NB4 (cell line): ENCODE data around the gene MYOF.

ENCODE experiments used
- DNase-seq: peaks from one replicate; pipeline ENCODE4 v3.0.0; 2010; ENCODE audit warnings: low read depth
- H3K4me3 ChIP-seq: one replicate; pipeline ENCODE4 v1.5.1; 2011; ENCODE audit warnings: mild to moderate bottlenecking, low read depth, low read length, moderate library complexity
- CTCF ChIP-seq: IDR thresholded peaks from one replicate; pipeline ENCODE4 v1.5.1; 2012; ENCODE audit warnings: low read depth, low read length
- MAX ChIP-seq: IDR thresholded peaks from 2 replicates; pipeline ENCODE4 v1.6.1; 2011; ENCODE audit warnings: low read depth, low read length
- MYC ChIP-seq: IDR thresholded peaks from 2 replicates; pipeline ENCODE4 v1.6.1; 2011; ENCODE audit warnings: low read depth, low read length
- POLR2A ChIP-seq: IDR thresholded peaks from 2 replicates; pipeline ENCODE4 v1.6.1; 2011; ENCODE audit warnings: mild to moderate bottlenecking; ENCODE audit not compliant: insufficient read length; ENCODE audit errors: extremely low read depth

The MYOF gene

GRCh38 chr10:93417921-93418320 lies 64.2 kb downstream of the MYOF start:
- DNase-seq, result no peak
- no peak overlapping the region for H3K4me3 ChIP-seq
- TF ChIP-seq MYC, result no peak
- no peak for TF ChIP-seq CTCF
- TF ChIP-seq POLR2A, result no peak
- no peak for TF ChIP-seq MAX

- DNase-seq, result no peak
- TF ChIP-seq POLR2A (no peak), MAX (no peak), MYC (no peak), CTCF (no peak)
- H3K4me3 ChIP-seq, result no peak overlapping the region
These were observed 64.9 kb downstream of the MYOF start for GRCh38 chr10:93417266-93417665.

GRCh38 chr10:93416824-93417223 lies 65.3 kb downstream of the MYOF start:
- TF ChIP-seq MYC (no peak), POLR2A (no peak), CTCF (no peak), MAX (no peak)
- H3K4me3 ChIP-seq, result no peak overlapping the region
- no peak for DNase-seq

GRCh38 chr10:93415693-93416092 lies 66.4 kb downstream of the MYOF start:
- TF ChIP-seq CTCF, result peak; percentile 29
- TF ChIP-seq POLR2A, result no peak
- no peak for TF ChIP-seq MYC
- TF ChIP-seq MAX, result no peak
- DNase-seq, result no peak
- no peak overlapping the region for H3K4me3 ChIP-seq

GRCh38 chr10:93413252-93413689 lies 68.9 kb downstream of the MYOF start:
- peak; percentile 90 for DNase-seq

More at GRCh38 chr10:93413252-93413689, 68.9 kb downstream of the MYOF start:
- no peak overlapping the region for H3K4me3 ChIP-seq
- TF ChIP-seq MAX, result no peak
- no peak for TF ChIP-seq POLR2A
- no peak for TF ChIP-seq CTCF
- TF ChIP-seq MYC, result no peak
